Activated CD8-positive, alpha-beta memory T cell treated with anti-CD3 and anti-CD28 coated beads for 1 hour (primary cell): ENCODE data around the gene TSR1.

ENCODE experiments used
- DNase-seq, 2 donors: peaks; one replicate each; pipeline ENCODE4 v3.0.0-alpha.2; 2020; ENCODE audit warnings: low read depth in 1 of 2; ENCODE audit errors: extremely low read depth in 1 of 2

TSR1 gene

DNA sequence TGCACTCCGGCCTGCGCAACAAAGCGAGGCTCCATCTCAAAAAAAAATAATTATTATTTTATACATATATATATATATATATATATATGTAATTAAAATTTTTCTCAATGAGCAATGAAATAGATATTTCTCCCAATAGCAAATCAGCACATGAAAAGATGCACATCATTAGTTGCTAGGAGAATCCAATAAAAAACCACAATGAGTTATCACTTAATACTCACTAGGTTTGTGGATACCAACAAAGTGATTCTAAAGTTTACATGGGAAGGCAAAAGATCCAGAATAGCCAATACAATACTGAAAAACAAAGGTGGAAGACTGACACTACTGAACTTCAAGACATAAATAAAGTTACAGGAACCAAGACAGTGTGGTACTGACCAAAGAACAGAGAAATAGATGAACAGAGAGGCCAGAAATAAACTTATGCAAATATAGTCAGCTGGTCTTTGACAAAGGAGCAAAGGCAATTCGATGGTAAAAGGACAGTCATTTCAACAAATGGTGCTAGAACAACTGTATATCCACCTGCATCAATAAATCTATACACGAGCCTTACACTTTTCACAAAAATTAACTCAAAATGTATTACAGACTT, 46.3 kb downstream of the TSR1 start:
- no peak for DNase-seq

GRCh38 chr17:2283302-2283701, 53.0 kb downstream of the TSR1 start:
- no peak for DNase-seq

GRCh38 chr17:2282297-2282873, 53.9 kb downstream of the TSR1 start:
- DNase-seq: no peak

DNA sequence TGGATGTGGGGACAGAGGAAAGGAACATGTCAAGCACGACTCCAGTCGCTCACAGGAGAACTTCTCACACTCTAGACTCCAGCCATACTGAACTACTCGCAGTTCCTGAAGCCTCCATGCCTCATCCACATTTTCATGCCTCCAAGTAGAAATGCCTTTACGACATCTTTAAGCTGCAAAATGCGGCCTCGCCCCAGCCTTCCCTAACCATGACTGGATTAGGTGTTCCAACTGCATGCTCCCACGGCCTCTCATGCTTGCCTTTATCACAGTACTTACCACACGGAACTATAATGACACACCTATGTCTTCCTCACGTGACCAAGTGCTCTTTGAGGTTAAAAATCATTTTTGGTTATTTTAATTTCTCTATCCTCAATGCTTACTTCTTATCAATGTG, 56.5 kb downstream of the TSR1 start:
- DNase-seq: no peak

GRCh38 chr17:2277429-2278170, 58.7 kb downstream of the TSR1 start:
- DNase-seq: no peak

DNA sequence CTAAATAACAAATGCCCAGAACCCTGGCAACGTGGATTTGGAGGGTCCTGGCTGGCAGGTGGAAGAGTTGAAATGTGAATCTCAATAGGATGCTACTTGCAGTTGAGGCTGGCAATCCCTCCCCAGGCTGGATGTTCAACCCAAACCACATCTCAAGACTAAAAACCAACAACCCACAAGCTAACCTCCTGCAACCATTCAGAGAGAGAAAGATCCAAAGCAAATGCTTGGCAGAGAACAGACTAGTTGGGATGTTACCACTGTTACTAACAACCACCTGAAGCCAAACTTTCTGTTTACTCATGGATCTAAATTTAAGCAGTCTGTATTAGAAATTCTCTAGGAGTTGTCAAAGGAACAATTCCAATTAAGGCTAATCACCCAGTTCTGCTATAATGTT, 60.5 kb downstream of the TSR1 start:
- no peak for DNase-seq

- no peak for DNase-seq
Measured at GRCh38 chr17:2274414-2274813, 61.8 kb downstream of the TSR1 start.
